ENCODE measurements around the gene NAT8L. TPM values are rescaled to one million over a fixed set of nuclear protein-coding genes. Genes with fewer than 3 reads are reported as not detected.

The NAT8L gene
- polyA plus RNA-seq, 1 donor from 2014 or later: 12.6 TPM

DNA sequence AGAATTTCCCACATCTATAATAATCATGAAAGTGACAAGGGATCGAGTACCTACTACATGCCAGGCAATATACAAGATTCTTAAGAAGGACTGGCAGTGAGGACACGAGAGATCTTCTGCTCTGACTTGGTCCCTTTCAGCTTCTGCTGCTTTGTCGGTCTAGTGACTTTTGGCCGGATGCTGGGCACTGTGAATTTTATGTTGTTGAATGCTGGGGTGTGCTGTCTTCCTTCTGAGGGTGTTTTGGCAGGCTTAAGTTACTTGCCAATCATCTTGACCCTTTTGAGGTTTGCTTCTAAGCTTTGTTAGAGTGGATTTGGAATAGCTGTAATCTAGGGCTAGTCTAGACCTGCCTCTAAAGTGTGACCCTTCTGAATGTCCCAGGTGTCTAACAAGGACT, 23.5 kb downstream of the NAT8L start:
- Histone ChIP-seq H3K27me3 (ENCODE audit: insufficient read depth, low read depth, low read length) (no peaks in the 10 kb centered on the region), H3K79me2 (replicated peaks; ENCODE audit: insufficient read depth, low read length) (no peaks in the 10 kb centered on the region), H3K27ac (ENCODE audit: low read length) (no peak overlapping the region), H3K4me3 (ENCODE audit: low read length) (no peak overlapping the region), H3K4me2 (ENCODE audit: low read length) (no peak overlapping the region), H4K20me1 (ENCODE audit: insufficient read depth) (no peaks in the 10 kb centered on the region), H3F3A (ENCODE audit: insufficient read depth, low read length, poor library complexity, severe bottlenecking) (no peaks in the 10 kb centered on the region), H2AFZ (ENCODE audit: low read depth, low read length) (no peak overlapping the region), H3K9ac (ENCODE audit: low read length) (no peak overlapping the region), H3K36me3 (ENCODE audit: insufficient read depth, low read length) (no peaks in the 10 kb centered on the region), H3K9me2 (ENCODE audit: insufficient read depth, low read length) (no peaks in the 10 kb centered on the region), H3K9me3 (ENCODE audit: low read length) (no peaks in the 10 kb centered on the region)
- TF ChIP-seq TAF1 (IDR thresholded peaks at IDR 0.05; ENCODE audit: low read depth) (no peak), EP300 (conservative IDR thresholded peaks at IDR 0.05; ENCODE audit: poor library complexity, severe bottlenecking) (no peak), POLR2AphosphoS5 (IDR thresholded peaks at IDR 0.05) (no peak), RAD21 (conservative IDR thresholded peaks at IDR 0.05) (no peak), MXI1 (conservative IDR thresholded peaks at IDR 0.05; ENCODE audit: poor library complexity, severe bottlenecking) (no peak), EZH2 (IDR thresholded peaks at IDR 0.05; ENCODE audit: borderline replicate concordance, insufficient read depth, low read length, poor library complexity, severe bottlenecking) (no peak), SMC3 (conservative IDR thresholded peaks at IDR 0.05; ENCODE audit: poor library complexity) (no peak)
- TF ChIP-seq, protein P1, sequence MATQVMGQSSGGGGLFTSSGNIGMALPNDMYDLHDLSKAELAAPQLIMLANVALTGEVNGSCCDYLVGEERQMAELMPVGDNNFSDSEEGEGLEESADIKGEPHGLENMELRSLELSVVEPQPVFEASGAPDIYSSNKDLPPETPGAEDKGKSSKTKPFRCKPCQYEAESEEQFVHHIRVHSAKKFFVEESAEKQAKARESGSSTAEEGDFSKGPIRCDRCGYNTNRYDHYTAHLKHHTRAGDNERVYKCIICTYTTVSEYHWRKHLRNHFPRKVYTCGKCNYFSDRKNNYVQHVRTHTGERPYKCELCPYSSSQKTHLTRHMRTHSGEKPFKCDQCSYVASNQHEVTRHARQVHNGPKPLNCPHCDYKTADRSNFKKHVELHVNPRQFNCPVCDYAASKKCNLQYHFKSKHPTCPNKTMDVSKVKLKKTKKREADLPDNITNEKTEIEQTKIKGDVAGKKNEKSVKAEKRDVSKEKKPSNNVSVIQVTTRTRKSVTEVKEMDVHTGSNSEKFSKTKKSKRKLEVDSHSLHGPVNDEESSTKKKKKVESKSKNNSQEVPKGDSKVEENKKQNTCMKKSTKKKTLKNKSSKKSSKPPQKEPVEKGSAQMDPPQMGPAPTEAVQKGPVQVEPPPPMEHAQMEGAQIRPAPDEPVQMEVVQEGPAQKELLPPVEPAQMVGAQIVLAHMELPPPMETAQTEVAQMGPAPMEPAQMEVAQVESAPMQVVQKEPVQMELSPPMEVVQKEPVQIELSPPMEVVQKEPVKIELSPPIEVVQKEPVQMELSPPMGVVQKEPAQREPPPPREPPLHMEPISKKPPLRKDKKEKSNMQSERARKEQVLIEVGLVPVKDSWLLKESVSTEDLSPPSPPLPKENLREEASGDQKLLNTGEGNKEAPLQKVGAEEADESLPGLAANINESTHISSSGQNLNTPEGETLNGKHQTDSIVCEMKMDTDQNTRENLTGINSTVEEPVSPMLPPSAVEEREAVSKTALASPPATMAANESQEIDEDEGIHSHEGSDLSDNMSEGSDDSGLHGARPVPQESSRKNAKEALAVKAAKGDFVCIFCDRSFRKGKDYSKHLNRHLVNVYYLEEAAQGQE (IDR thresholded peaks at IDR 0.05; ENCODE audit: borderline replicate concordance): no peak
- TF ChIP-seq, protein P2, sequence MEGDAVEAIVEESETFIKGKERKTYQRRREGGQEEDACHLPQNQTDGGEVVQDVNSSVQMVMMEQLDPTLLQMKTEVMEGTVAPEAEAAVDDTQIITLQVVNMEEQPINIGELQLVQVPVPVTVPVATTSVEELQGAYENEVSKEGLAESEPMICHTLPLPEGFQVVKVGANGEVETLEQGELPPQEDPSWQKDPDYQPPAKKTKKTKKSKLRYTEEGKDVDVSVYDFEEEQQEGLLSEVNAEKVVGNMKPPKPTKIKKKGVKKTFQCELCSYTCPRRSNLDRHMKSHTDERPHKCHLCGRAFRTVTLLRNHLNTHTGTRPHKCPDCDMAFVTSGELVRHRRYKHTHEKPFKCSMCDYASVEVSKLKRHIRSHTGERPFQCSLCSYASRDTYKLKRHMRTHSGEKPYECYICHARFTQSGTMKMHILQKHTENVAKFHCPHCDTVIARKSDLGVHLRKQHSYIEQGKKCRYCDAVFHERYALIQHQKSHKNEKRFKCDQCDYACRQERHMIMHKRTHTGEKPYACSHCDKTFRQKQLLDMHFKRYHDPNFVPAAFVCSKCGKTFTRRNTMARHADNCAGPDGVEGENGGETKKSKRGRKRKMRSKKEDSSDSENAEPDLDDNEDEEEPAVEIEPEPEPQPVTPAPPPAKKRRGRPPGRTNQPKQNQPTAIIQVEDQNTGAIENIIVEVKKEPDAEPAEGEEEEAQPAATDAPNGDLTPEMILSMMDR (IDR thresholded peaks at IDR 0.05; ENCODE audit: poor library complexity, severe bottlenecking): no peak

DNA sequence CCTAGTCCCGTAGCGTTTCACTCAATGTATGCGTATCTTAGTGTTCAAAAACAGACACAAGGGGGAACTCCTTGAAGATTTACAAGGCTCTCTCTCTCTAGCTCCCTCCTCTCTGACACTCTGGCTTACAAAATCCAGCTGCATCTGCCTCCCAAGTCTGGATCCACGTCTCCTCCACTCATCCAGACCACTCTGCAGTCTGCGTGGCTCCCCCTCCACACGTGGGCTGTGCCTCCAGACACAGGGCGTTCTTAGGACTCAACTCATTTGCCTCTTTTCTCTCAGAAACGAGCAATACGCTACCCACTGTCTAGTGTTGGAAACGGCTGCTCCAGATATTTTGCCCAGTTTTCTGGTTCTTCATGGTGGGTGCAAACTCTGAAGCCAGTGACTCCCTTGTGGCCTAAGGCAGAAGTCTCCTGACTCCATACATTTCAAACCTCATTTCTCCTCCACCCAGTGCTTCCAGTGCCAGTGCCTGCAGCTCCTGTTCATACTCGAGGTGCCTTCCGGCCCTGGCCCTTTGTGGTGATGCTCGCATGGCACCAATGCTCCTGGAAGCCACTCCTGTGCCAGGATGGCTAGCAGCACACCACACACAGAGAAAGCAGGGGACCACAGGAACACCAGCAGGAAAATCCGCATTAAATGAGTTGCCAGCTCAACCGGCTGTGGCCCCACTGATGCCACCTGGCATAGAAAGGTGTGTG, 24.1 kb downstream of the NAT8L start:
- no peaks in the 10 kb centered on the region for H3K36me3 ChIP-seq (ENCODE audit: insufficient read depth, low read length)
- H3K9ac ChIP-seq (ENCODE audit: low read length): no peak overlapping the region
- TF ChIP-seq MXI1 (conservative IDR thresholded peaks at IDR 0.05; ENCODE audit: poor library complexity, severe bottlenecking) (no peak), EZH2 (IDR thresholded peaks at IDR 0.05; ENCODE audit: borderline replicate concordance, insufficient read depth, low read length, poor library complexity, severe bottlenecking) (no peak), POLR2AphosphoS5 (IDR thresholded peaks at IDR 0.05) (no peak), RAD21 (conservative IDR thresholded peaks at IDR 0.05) (no peak), EP300 (conservative IDR thresholded peaks at IDR 0.05; ENCODE audit: poor library complexity, severe bottlenecking) (no peak), SMC3 (conservative IDR thresholded peaks at IDR 0.05; ENCODE audit: poor library complexity) (no peak), TAF1 (IDR thresholded peaks at IDR 0.05; ENCODE audit: low read depth) (no peak)
- TF ChIP-seq, protein P1 (IDR thresholded peaks at IDR 0.05; ENCODE audit: borderline replicate concordance): no peak
- TF ChIP-seq, protein P2 (IDR thresholded peaks at IDR 0.05; ENCODE audit: poor library complexity, severe bottlenecking): no peak
- no peaks in the 10 kb centered on the region for H3F3A ChIP-seq (ENCODE audit: insufficient read depth, low read length, poor library complexity, severe bottlenecking)
- H2AFZ ChIP-seq (ENCODE audit: low read depth, low read length): no peak overlapping the region
- no peak overlapping the region for H3K27ac ChIP-seq (ENCODE audit: low read length)
- H3K79me2 ChIP-seq (replicated peaks; ENCODE audit: insufficient read depth, low read length): no peaks in the 10 kb centered on the region
- H3K4me2 ChIP-seq (ENCODE audit: low read length): no peak overlapping the region
- no peaks in the 10 kb centered on the region for H3K9me2 ChIP-seq (ENCODE audit: insufficient read depth, low read length)
- H3K27me3 ChIP-seq (ENCODE audit: insufficient read depth, low read depth, low read length): no peaks in the 10 kb centered on the region
- H3K9me3 ChIP-seq (ENCODE audit: low read length): no peaks in the 10 kb centered on the region
- no peak overlapping the region for H3K4me3 ChIP-seq (ENCODE audit: low read length)
- H4K20me1 ChIP-seq (ENCODE audit: insufficient read depth): no peaks in the 10 kb centered on the region

All from neural cell (in vitro differentiated cells).